HG02642 (cell line): ENCODE data around the gene SMCO4.
"Not testable (repeated sequence)": the region's sequence is repeated elsewhere in the genome, so short reads cannot be mapped to it uniquely, and the experiment has no call there.

Experiments
- ATAC-seq: cut with Tn5 transposase; IDR thresholded peaks from one replicate; pipeline ENCODE4 v1.9.1; 2021; ENCODE audit warnings: mild to moderate bottlenecking; ENCODE audit not compliant: unreplicated experiment, poor library complexity

Gene SMCO4, protein sequence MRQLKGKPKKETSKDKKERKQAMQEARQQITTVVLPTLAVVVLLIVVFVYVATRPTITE

DNA sequence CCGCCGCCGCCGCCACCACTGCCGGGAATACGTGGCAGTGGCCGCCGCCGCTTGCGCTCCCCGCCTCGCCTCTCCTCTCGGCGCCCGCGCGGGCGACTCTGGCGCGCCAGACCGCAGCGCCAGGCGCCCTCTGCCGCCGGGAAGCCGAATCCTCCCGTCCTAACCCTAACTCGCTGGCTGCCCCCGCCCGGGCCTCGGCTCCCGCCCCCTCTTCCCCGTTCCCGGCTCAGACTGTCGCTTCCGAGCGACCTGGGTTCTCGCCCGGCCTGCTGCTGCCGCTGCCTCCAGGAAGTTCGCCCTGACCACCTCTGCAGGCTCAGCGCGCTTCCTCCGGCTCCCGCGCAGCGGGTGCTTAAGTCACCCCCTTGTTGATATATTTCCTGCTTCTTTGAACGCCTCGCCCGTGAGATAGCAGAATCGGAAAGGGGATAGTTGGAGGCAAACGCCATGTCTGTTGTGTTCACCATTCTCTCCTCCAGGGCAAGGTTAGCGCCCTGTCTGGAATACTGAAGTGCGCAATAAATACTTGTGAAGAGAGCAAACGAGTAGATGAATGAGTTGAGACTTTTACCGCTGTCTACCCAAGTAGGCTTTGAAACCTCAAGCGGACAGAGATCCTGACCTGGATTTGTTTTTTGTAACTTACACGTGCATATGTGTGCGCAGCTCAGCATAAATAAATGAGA is at the start of gene SMCO4:
TSS of gene SMCO4 (minus strand) at position 100 of the 686 bp plus-strand sequence. CDS start 64,202 bp downstream, outside the sequence.
- peak; percentile 89 for ATAC-seq

DNA sequence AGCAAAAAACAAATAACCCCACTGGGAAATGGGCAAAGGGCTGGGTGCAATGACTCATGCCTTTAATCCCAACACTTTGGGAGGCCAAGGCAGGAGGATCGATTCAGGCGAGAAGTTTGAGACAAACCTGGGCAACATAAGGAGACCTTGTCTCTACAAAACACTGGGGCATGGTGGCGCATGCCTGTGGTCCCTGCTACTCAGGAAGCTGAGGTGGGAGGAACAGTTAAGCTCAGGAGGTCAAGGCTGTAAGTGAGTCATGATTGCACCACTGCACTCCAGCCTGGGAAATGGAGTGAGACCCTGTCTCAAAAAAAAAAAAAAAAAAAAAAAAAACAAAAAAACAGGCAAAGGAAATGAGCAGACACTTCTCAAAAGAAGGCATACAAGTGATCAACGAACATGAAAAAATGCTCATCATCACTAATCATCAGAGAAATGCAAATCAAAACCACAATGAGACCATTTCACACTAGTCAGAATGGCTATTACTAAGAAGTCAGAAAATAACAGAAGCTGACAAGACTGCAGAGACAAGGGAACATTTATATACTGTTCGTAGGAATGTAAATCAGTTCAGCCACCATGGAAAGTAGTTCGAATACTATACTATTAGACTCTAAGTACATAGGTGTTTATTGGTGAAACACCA is 48.2 kb upstream of the SMCO4 start:
- ATAC-seq: peak; percentile 77

DNA sequence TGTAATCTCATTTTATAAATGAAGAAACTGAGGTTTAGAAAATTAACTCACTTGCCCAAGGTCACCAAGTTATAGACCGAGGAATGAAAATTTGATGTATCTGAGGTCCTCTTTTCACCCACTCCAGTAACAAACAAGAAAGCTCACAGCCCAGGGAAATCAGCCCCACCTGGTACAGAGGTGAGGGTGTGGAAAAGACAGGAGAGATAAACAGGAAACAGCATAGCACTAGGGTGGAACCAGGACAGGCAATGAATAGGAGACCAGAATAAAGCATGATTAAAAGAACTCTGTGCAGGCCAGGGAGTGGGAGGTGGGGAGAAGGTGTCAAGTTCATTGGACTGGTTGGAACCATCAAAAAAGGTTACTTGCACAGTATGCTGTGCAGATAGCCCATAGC is 46.2 kb upstream of the SMCO4 start:
- no peak for ATAC-seq

DNA sequence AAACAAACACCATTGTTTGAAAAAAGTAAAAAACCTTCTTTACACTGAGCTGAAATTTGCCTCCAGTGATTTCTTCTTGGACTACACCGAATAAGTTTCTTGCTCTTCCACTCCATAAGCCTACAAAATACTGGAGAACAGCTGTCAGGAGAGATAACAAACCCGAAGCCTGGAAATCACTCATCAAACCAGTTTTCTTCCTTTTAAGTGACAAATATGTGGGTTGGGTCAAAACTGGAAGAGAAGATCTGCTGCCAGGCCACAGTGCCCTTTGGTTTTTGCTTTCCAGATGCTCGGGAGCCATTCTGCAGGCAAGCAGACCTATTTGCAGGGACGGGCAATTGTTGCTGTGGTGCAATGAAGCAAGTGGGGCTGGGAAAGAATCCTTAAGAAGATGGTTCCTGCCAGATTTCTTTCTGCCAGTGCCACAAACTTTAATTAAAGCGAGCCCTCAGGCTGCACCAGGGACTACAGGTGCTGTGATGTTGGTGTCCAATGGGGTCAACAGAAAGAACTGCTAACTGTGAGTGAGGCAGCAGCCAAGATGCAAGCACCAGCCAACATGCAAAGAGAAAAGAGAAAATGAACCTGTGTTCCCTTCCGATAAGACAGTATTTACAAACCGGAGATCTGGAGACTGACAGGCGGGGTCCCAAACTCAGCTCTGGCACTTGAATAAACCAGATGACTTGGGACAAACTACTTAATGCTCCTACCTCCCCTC is 44.8 kb upstream of the SMCO4 start:
- ATAC-seq: no peak

DNA sequence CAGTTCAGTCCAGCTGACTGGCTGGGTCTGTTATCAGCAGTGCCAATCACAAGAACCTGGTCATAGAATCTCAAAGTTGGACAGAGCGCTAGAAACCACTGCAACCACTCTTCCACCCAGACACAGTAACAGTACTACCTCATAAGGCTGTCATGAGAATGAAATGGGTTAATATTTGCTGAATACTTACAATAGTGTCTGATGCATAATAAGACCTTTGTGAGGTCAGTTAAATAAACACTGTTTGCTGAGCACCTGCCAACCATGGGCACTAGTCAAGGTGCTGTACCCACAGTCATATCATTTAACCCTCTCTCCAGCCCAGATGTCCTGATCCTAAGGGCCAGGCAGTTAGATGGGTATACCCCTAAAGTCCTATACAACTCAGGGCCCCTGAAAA is 44.2 kb upstream of the SMCO4 start:
- not testable (repeated sequence) for ATAC-seq

DNA sequence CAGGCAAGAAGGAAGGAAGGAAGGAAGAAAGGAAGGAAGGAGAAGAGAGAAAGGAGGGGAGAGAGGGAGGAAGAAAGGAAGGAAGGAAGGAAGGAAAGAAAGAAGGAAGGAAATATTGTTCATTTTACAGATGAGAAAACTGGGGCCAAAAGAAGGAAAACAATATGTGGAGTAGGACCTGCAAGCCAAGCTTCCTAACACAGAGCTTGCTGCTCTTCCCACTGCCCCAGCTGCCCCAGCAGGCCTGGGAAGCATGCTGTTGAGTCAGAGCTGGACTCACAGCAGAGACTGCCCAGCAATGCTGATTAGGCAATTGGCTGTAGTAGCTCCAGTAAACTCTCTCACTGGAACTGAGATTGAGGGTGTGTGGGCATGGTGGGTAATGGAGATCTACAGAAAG is 42.6 kb upstream of the SMCO4 start:
- no peak for ATAC-seq

DNA sequence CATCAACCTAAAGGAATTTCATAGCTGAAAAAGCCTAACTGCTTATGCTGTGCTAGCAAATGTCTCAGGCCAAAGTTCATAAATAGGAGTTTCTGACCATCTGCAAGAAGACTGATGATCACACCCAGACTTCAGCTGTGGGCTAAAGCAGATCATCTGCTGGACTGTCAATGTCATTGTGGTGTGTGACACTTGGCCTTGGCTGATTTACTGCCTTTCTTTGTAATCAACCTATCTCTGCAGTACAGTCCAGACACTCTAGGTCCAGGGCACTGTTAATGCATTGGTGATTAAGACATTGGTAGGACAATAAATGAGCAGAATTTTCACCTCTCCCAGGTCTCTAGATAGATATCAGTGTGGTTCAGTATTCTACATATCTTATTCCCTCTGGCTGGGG is 40.3 kb upstream of the SMCO4 start:
- ATAC-seq: no peak

DNA sequence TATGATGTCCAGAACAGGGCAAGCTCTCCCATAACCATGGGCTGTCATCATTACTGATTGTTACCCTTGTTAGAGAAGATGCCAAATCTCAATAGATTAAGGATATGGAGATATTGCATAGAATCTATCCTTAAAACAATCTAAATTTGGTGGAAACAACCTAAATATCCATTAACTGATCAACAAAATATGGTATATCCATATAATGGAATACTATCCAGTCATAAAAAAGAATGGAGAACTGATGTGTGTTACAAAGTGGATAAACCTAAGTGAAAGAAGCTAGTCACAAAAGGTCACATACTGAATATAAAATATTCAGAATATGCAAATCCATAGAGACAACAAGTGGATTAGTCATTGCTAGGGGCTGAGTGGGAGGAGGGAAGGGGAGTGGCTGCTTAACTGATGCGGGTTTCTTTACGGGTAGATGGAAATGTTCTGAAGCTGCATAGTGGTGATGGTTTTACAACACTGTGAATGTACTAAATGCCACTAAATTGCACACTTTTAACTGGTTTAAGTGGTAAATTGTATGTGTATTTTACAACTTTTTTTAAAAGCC is 36.1 kb upstream of the SMCO4 start:
- ATAC-seq: no peak

DNA sequence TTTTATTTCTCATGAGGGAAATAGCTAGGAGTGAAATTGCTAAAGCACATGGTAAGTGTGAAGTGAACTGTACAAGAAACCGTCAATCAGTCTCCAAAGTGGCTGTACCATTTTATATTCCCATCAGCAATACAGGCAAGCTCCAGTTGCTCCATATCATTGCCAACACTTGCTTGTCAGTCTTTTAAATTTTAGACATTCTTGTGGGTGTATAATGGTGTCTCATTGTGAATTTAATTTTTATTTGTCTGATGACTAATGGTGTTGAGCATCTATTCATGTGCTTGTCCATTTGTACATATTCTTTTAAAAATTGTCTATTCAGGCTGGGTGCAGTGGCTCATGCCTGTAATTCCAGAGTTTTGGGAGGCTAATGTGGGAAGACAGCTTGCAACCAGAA is 34.1 kb upstream of the SMCO4 start:
- no peak for ATAC-seq

DNA sequence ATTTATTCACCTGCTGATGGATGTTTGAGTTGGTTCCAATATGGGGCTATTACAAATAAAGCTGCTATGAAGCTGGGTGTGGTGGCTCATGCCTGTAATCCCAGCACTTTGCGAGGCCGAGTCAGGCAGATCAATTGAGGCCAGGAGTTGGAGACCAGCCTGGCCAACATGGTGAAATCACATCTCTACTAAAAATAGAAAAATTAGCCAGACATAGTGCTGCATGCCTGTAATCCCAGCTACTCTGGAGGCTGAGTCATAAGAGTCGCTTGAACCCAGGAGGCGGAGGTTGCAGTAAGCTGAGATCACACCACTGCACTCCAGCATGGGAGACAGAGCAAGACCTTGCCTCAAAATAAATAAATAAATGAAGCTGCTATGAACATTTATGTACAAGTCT is 33.7 kb upstream of the SMCO4 start:
- not testable (repeated sequence) for ATAC-seq

DNA sequence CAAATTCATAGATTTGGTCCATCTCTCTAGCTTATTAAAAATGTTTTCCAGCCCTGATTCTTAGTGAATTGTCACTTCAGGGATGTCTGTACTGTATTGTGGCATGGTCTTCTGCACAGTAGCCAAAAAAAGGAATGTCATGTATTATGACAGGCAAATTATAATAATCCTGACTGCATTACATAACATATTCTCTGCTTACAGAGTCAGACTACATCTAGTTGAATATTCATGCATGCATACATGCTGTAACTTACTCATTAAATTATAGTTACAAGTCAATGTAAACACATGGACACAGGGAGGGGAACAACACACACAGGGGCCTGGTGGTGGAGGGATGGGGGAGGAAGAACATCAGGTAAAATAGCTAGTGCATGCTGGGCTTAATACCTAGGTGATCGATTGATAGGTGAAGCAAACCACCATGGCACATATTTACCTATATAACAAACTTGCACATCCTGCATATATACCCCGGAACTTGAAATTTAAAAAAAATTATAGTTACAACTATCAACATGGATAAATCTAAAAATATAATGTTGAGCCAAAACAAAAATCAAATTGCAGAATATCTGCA is 31.5 kb upstream of the SMCO4 start:
- ATAC-seq: no peak

DNA sequence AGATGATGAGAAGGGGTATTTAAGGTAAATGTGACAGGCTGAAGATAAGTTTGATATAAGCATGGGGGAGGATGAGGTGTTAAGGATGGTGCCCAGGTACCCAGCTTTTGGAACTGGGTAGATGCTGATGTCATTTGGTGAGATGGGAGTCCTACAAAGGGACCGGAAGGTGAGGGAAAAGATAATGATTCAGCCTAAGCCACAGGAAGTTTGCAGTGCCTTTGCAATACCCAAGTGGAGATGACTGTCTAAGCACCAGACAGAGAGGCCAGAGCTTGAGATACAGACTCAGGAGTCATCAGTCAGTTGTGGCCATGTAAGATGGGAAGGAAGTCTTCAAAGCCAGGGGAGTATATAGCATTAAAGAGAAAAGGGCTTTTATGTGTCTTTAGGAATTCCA is 30.0 kb upstream of the SMCO4 start:
- no peak for ATAC-seq

DNA sequence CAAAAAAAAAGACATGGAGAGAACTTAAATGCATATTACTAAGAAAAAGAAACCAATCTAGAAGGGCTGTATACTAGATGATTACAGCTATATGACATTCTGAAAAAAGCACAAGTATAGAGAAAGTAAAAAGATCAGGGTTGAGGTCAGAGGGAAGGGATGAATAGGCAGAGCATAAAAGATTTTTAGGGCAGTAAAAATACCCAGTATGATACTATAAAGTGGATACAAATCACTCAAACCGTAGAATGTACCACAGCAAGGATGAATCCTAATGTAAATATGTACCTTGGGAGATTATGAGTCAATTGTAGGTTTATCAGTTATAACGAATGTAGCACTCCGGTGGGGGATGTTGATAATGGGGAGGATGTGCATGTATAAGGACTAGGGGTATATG is 29.4 kb upstream of the SMCO4 start:
- no peak for ATAC-seq

DNA sequence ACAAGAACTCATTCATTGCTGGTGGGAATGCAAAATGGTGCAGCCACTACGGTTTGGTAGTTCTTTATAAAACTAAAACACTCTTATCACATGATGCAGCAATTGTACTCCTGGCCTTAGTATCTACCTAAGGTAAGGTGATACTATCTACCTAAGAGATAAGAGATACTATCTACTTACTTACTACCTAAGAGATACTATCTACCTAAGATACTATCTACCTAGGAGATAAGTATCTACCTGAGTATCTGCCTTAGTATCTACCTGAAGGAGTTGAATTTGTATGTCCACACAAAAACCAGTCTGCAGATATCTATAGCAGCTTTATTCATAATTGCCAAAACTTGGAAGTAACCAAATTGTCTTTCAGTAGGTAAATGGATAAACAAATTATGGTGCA is 29.0 kb upstream of the SMCO4 start:
- ATAC-seq: no peak

DNA sequence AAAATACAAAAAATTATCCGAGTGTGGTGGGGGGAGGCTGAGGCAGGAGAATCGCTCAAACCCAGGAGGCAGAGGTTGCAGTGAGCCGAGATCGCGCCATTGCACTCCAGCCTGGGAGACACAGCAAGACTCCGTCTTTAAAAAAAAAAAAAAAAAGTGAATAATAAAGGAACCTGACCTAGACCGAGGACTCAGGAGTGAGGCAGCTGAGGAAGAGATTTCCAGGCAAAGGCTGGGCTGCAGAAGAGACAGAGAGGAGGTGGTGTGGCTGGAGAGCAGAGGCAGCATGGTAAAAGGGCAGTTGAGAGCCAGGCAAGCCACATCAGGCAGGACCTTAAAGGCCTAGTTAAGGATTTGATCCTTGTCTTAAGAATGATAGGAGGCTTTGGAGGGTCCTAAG is 28.4 kb upstream of the SMCO4 start:
- no peak for ATAC-seq

DNA sequence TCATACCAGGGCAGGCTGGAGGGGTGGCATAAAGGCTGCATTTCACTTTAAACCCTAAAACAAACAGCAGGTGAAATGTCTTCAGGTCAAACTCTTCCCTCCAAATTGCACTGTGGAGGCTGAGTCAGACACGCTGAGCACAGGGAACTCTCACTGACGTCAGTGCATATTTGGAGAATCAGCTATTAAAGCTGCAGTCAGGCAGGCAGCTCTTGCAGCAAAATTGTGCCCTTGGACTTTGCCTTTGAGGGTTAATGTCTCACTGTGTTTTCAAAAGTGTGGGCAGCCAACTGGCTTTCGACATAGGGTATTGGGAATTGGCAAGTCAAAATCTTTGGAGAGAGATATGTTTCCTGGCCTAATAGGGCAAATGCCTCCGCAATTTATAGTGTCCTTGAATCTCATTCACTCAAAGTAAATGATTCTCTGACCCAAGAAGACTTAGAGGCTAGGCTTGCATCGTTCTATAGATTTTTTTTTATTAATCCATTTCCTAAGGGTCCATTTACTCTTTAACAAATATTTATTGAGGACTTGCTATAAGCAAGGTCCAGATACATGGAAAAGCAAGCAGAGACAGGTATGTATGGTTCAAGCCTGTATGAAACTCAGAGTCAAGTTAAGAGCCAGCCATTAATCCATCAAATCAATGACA is 27.7 kb upstream of the SMCO4 start:
- ATAC-seq: no peak

DNA sequence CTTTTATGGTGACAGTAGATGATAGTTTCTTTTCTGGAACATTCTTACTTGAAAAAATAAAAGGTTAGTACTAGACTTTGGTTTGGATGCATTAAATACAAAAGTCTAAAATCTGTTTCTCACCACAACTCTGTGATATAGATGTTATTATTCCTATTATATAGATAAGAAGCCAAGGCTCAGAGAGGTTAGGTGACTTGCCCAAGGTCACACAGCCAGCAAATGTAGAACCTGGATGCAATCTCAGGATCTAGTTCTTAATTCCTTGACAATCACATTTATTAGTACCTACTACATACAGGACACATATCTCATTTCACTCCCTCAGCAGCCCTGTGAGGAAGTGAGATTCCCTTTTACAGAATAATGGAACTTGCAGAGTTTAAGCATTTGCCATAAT is 26.3 kb upstream of the SMCO4 start:
- no peak for ATAC-seq

DNA sequence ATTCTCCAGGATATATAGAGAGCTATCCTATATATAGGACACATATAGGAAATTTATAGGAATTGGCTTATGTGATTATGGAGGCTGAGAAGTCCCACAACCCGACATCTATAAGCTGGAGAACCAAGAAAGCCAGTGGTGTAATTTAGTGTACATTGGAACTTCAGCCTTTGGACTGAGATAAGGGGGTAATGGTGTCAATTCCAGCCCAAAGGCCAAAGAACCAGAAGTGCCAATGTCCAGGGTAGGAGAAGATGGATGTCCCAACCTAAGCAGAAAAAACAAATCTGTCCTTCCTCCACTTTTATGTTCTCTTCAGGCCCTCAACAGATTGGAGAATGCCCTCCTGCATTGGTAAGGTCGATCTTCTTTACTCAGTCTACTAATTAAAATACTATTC is 25.5 kb upstream of the SMCO4 start:
- no peak for ATAC-seq

DNA sequence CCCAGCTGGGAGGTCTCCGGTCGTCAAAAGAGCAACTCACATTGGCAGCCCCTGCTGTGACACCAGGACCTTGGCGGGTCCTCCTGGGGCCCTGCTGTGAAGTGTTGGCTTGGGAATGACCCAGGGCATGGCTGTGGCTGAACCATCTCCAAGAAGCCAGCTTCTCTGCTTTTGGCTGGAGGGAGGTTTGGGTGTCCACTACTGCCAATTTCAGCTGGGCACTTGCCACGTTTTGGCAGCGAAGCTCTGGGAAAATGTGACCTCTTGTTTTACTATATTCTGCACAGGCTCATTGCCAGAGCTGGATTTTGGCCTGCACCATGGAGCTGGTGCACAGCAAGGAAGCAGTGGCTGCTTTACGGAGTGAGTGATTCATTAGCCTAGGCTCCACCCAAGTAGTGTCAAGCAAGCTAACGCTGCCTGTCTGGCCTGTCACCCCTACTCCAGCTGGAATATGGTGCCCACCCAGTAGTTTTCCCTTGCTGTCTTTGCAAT is 24.3 kb upstream of the SMCO4 start:
- no peak for ATAC-seq

DNA sequence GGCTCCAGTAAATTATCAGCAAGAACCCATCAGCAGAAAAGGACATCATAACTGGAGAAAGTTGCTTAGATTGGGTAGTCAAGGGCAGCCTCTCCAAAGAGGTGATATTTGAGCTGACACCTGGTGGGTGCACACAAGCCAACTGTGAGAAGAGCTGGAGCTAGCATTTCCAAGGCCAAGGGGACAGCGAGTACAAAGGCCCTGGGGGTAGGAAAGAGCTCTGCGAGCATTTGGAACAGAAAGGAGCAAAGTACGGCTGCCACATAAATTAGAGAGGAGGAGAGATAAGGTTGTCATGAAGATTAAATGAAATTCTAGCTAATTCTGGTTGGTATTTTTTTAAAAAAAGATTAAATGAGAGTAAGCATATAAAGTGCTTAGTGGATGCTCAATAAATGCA is 21.7 kb upstream of the SMCO4 start:
- ATAC-seq: no peak
